B cell (primary cell): ENCODE data around the gene CYGB.

Experiments
- CTCF ChIP-seq: fragments of 200-600 bp; IDR thresholded peaks from one replicate; pipeline ENCODE4 v1.8.0; 2022; ENCODE audit warnings: antibody characterized with exemption, mild to moderate bottlenecking
- EZH2 ChIP-seq: IDR thresholded peaks from 2 replicates; pipeline ENCODE4 v1.6.1; 2012; ENCODE audit warnings: borderline replicate concordance, low read depth, mild to moderate bottlenecking, moderate library complexity, low read length; ENCODE audit not compliant: insufficient read depth, poor library complexity, severe bottlenecking

GRCh38 chr17:76570457-76570856, 32.9 kb upstream of the CYGB start:
- no peak for TF ChIP-seq EZH2
- no peak for TF ChIP-seq CTCF
